Ovary (tissue), 3 donors: ENCODE measurements around the gene TATDN3.

ENCODE experiments used
- POLR2A ChIP-seq: fragments of 450-650 bp; IDR thresholded peaks from one replicate; pipeline ENCODE4 v1.6.1; 2017; ENCODE audit warnings: antibody characterized with exemption, mild to moderate bottlenecking, moderate library complexity
- TF ChIP-seq, protein P1 (sequence below), 3 donors: fragments of 450-650 bp in 2 of 3; fragments of 200-600 bp in 1 of 3; IDR thresholded peaks; one replicate each; pipeline versions ENCODE4 v1.5.1 to v1.8.0; 2016 to 2022; ENCODE audit warnings: antibody characterized with exemption in 3 of 3, mild to moderate bottlenecking in 1 of 3
- donor health status: DM: no; HTN: no; CAD: no.

DNA sequence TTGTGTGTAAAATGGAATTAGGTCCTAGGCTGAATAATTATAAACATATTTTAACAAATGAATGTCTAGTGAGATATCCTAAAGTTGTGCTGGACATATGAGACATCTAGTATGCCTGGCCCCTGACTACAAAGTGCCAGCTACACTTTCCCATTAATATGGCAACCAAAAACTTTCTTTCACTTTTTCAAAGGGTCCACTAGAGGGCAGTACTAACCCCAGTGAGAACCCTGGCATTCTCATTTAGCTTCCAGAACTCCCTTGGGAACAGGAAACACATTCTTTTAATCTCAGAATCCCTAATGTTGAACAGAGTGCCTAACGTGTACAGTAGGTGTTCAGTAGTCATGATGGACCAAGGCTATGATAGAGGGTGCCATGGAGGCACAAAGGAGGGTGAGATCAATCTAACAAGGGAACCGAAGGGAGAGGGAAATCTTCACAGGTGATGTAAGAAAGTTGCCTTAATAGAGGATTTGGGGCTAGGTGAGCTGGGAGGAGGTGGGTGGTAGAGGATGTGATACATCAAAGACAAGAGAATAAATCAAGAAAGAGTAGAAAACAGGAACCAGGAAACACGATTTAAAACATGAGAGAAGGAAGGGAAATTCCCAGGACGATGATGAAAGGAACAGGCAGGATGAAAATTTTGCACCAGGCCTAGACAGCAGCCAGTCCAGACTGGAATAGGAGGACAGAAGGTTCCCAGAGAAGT, 41.7 kb upstream of the TATDN3 start:
- TF ChIP-seq, protein P1, sequence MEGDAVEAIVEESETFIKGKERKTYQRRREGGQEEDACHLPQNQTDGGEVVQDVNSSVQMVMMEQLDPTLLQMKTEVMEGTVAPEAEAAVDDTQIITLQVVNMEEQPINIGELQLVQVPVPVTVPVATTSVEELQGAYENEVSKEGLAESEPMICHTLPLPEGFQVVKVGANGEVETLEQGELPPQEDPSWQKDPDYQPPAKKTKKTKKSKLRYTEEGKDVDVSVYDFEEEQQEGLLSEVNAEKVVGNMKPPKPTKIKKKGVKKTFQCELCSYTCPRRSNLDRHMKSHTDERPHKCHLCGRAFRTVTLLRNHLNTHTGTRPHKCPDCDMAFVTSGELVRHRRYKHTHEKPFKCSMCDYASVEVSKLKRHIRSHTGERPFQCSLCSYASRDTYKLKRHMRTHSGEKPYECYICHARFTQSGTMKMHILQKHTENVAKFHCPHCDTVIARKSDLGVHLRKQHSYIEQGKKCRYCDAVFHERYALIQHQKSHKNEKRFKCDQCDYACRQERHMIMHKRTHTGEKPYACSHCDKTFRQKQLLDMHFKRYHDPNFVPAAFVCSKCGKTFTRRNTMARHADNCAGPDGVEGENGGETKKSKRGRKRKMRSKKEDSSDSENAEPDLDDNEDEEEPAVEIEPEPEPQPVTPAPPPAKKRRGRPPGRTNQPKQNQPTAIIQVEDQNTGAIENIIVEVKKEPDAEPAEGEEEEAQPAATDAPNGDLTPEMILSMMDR (IDR thresholded peaks at IDR 0.05) = no peak
- TF ChIP-seq POLR2A = no peak
